ENCODE measurements around the gene TMEM101.

TMEM101 gene

DNA sequence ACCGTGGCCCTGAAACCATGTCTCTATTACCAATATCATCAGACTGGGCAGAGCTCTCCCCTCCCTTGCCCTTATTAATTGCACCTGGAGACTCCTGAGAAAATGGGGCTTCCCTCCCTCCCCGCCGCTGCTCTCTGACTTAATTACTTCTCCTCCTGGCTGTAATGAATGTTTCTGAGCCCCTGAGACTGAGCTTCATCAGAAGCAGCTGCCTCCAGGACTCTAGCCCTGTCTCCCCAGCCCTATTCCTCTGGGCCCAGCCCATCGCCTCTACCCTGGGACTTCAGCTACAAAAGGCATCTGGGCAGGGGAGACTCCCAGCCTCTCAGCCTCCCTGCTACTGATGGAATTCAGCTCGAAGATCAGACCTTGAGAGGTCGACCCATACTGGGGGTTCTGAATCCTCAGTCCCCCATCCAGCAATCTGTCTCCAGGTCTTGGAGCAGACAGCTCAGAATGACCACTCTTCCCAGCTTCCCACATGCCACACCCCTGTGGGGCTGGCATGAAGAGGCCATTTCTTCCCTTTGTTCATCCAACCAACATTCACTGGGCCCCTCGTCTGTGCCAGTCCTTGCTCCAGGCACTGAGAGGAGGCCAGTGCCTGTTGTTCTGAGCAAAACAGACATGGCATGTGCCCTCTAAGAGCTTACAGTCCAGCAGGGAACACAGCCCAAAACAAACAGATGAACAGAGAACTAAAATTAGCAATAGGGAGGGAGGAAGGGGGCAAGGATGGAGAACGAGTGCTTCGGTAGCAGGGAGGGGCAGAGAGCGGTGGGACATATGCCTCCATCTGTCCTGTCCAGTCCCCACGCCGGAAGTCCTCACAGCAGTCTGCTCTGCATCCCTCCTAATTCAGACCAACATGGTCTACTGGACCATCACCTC, 27.4 kb downstream of the TMEM101 start:
- no peak overlapping the region for H3K4me3 ChIP-seq (ENCODE audit: low read depth, low read length)
- DNase-seq (ENCODE audit: low read depth): no peak
- TF ChIP-seq, protein P1, sequence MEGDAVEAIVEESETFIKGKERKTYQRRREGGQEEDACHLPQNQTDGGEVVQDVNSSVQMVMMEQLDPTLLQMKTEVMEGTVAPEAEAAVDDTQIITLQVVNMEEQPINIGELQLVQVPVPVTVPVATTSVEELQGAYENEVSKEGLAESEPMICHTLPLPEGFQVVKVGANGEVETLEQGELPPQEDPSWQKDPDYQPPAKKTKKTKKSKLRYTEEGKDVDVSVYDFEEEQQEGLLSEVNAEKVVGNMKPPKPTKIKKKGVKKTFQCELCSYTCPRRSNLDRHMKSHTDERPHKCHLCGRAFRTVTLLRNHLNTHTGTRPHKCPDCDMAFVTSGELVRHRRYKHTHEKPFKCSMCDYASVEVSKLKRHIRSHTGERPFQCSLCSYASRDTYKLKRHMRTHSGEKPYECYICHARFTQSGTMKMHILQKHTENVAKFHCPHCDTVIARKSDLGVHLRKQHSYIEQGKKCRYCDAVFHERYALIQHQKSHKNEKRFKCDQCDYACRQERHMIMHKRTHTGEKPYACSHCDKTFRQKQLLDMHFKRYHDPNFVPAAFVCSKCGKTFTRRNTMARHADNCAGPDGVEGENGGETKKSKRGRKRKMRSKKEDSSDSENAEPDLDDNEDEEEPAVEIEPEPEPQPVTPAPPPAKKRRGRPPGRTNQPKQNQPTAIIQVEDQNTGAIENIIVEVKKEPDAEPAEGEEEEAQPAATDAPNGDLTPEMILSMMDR (IDR thresholded peaks at IDR 0.05; ENCODE audit: insufficient read depth, low read depth, low read length, missing control alignments): no peak

GRCh38 chr17:43986225-43986981, 28.4 kb downstream of the TMEM101 start:
- DNase-seq (ENCODE audit: low read depth): no peak
- TF ChIP-seq, protein P1 (IDR thresholded peaks at IDR 0.05; ENCODE audit: insufficient read depth, low read depth, low read length, missing control alignments): no peak
- no peak overlapping the region for H3K4me3 ChIP-seq (ENCODE audit: low read depth, low read length)

GRCh38 chr17:43984521-43984920, 30.2 kb downstream of the TMEM101 start:
- no peak overlapping the region for H3K4me3 ChIP-seq (ENCODE audit: low read depth, low read length)
- no peak for DNase-seq (ENCODE audit: low read depth)
- TF ChIP-seq, protein P1 (IDR thresholded peaks at IDR 0.05; ENCODE audit: insufficient read depth, low read depth, low read length, missing control alignments): no peak

GRCh38 chr17:43983515-43984411, 31.0 kb downstream of the TMEM101 start:
- TF ChIP-seq, protein P1 (IDR thresholded peaks at IDR 0.05; ENCODE audit: insufficient read depth, low read depth, low read length, missing control alignments): no peak
- DNase-seq (ENCODE audit: low read depth): no peak
- no peak overlapping the region for H3K4me3 ChIP-seq (ENCODE audit: low read depth, low read length)

DNA sequence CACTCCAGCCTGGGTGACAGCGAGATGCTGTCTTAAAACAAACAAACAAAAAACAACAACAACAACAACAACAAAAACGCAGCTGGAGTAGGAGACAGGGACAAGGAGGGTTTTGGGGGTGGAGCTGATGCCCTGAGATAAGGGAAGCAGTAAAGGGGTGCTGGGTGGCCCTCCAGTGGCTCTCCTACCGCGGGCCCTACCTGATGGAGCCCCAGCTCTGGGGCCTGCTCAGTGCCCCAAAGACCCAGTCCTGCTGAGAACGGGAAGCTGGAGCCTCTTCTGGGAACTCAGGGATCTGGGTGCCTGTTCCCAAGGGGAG, 31.6 kb downstream of the TMEM101 start:
- TF ChIP-seq, protein P1 (IDR thresholded peaks at IDR 0.05; ENCODE audit: insufficient read depth, low read depth, low read length, missing control alignments): no peak
- no peak for DNase-seq (ENCODE audit: low read depth)
- H3K4me3 ChIP-seq (ENCODE audit: low read depth, low read length): no peak overlapping the region

GRCh38 chr17:43982171-43982570, 32.6 kb downstream of the TMEM101 start:
- no peak overlapping the region for H3K4me3 ChIP-seq (ENCODE audit: low read depth, low read length)
- no peak for DNase-seq (ENCODE audit: low read depth)
- TF ChIP-seq, protein P1 (IDR thresholded peaks at IDR 0.05; ENCODE audit: insufficient read depth, low read depth, low read length, missing control alignments): no peak
